A673 (cell line): ENCODE measurements around the gene MBD3L1. TPM values are rescaled to one million over a fixed set of nuclear protein-coding genes. Genes with fewer than 3 reads are reported as not detected.

Experiments
- BruUV-seq: library from RNA; stranded (reverse); fragments of 400-500 nt; replicated peaks from 2 replicates; lab custom pipeline; 2021; lab: Mats Ljungman, UMichigan
- CTCF ChIA-PET: fragments of 300-600 bp; sonication (Branson Sonifier 250); formaldehyde crosslinking; loops from one replicate; lab custom pipeline; 2022; ENCODE audit warnings: antibody characterized with exemption; lab: Charles Lee
- POLR2A ChIA-PET: fragments of 300-600 bp; sonication (Branson Sonifier 250); formaldehyde crosslinking; loops from one replicate; lab custom pipeline; 2022; ENCODE audit warnings: antibody characterized with exemption; ENCODE audit not compliant: low non-redundant PET; lab: Charles Lee
- DNase-seq: peaks from one replicate; pipeline ENCODE4 v3.0.0-alpha.2; 2015; ENCODE audit warnings: low spot score
- H3K27ac ChIP-seq: fragments of 200-600 bp; sonication (generic); 2 replicates; pipeline ENCODE4 v1.5.1; 2016; ENCODE audit warnings: mixed run types, low read depth, mild to moderate bottlenecking, mixed read lengths, antibody characterized with exemption, low read length; ENCODE audit not compliant: poor library complexity, severe bottlenecking
- H3K27me3 ChIP-seq: fragments of 200-600 bp; sonication (generic); replicated peaks from 2 replicates; pipeline ENCODE4 v1.6.1; 2017; ENCODE audit warnings: mixed run types, low read depth, mild to moderate bottlenecking, mixed read lengths, antibody characterized with exemption, low read length; ENCODE audit not compliant: insufficient read depth, poor library complexity
- H3K36me3 ChIP-seq: fragments of 200-600 bp; sonication (generic); 2 replicates; pipeline ENCODE4 v1.6.1; 2016; ENCODE audit warnings: mixed run types, mild to moderate bottlenecking, mixed read lengths, antibody characterized with exemption, low read length; ENCODE audit not compliant: insufficient read depth, poor library complexity, severe bottlenecking
- H3K4me1 ChIP-seq: fragments of 200-600 bp; sonication (generic); 2 replicates; pipeline ENCODE4 v1.6.1; 2017; ENCODE audit warnings: mixed run types, mild to moderate bottlenecking, mixed read lengths, antibody characterized with exemption, low read length; ENCODE audit not compliant: insufficient read depth, poor library complexity, severe bottlenecking
- H3K4me3 ChIP-seq: fragments of 200-600 bp; sonication (generic); 2 replicates; pipeline ENCODE4 v1.5.1; 2016; ENCODE audit warnings: low read depth, mixed run types, mild to moderate bottlenecking, mixed read lengths, low read length; ENCODE audit not compliant: poor library complexity, severe bottlenecking
- H3K9me3 ChIP-seq: fragments of 200-600 bp; sonication (generic); 2 replicates; pipeline ENCODE4 v1.6.1; 2016; ENCODE audit warnings: mixed run types, low read depth, mild to moderate bottlenecking, mixed read lengths, antibody characterized with exemption, low read length; ENCODE audit not compliant: poor library complexity, severe bottlenecking
- CTCF ChIP-seq: fragments of 300-800, 200-600 bp; sonication (generic); conservative IDR thresholded peaks from 2 replicates; pipeline ENCODE4 v1.5.1; 2017; ENCODE audit warnings: low read depth, mild to moderate bottlenecking, antibody characterized with exemption, low read length, moderate library complexity, mixed read lengths
- EZH2 ChIP-seq: fragments of 200-600 bp; sonication (generic); IDR thresholded peaks from 2 replicates; pipeline ENCODE4 v1.6.1; 2017; ENCODE audit warnings: borderline replicate concordance, low read depth, mild to moderate bottlenecking, mixed read lengths, antibody characterized with exemption, low read length; ENCODE audit not compliant: poor library complexity, severe bottlenecking
- intact Hi-C: fragments of 100-400 bp; cut with micrococcal nuclease; formaldehyde crosslinking; loops from one replicate; pipeline ENCODE4 v1.10.0; 2022; ENCODE audit not compliant: unreplicated experiment
- total RNA-seq: library from RNA; stranded (reverse); gene quantifications from 2 replicates; pipeline ENCODE4 v1.2.3, GENCODE V29; 2021

The MBD3L1 gene
- total RNA-seq, 1 experiment from 2014 or later = not detected

- peaks cover 3% of the 10 kb centered on the region for H3K36me3 ChIP-seq
- TF ChIP-seq CTCF (no peak), EZH2 (no peak)
- peaks cover 7% of the 10 kb centered on the region for H3K4me1 ChIP-seq
- intact Hi-C loops = no loop called here
- H3K9me3 ChIP-seq = no peaks in the 10 kb centered on the region
- no peak for DNase-seq
- ChIA-PET POLR2A (no interaction called here), CTCF (no interaction called here)
- no TSS peak for BruUV-seq
- no peak overlapping the region for H3K27ac ChIP-seq
- H3K4me3 ChIP-seq = no peak overlapping the region
- H3K27me3 ChIP-seq = no peaks in the 10 kb centered on the region
Observed at GRCh38 chr19:8835446-8835845, 3.3 kb downstream of the MBD3L1 start.

DNA sequence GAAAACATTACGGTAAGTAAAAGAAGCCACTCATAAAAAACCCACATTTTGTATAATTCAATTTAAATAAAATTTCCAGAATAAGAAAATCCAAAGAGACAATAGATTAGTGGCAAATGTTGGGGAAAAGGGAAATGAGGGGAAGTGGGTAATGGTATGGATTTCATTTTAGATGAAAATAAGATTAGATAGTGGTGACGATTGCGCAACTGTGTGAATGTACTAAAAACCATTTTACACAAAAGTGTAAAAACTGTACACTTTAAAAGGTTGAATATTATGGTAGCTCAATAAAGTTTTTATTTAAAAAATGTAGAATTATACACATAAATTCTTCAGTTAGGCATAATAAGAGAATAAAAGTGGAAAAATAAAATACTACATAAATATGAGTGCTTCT, 3.7 kb downstream of the MBD3L1 start:
- H3K4me3 ChIP-seq = no peak overlapping the region
- no peaks in the 10 kb centered on the region for H3K27me3 ChIP-seq
- TF ChIP-seq CTCF = no peak
- no peak for TF ChIP-seq EZH2
- H3K9me3 ChIP-seq = no peaks in the 10 kb centered on the region
- intact Hi-C loops = no loop called here
- no TSS peak for BruUV-seq
- no peak for DNase-seq
- no peak overlapping the region for H3K27ac ChIP-seq
- no peaks in the 10 kb centered on the region for H3K36me3 ChIP-seq
- ChIA-PET POLR2A (no interaction called here), CTCF (no interaction called here)
- H3K4me1 ChIP-seq = peaks cover 7% of the 10 kb centered on the region

GRCh38 chr19:8840708-8841107, 8.5 kb downstream of the MBD3L1 start:
- no TSS peak for BruUV-seq
- no peak for DNase-seq
- Histone ChIP-seq H3K4me3 (no peak overlapping the region), H3K27me3 (no peaks in the 10 kb centered on the region), H3K9me3 (no peaks in the 10 kb centered on the region), H3K4me1 (no peaks in the 10 kb centered on the region), H3K36me3 (no peaks in the 10 kb centered on the region), H3K27ac (no peak overlapping the region)
- ChIA-PET POLR2A (no interaction called here), CTCF (no interaction called here)
- TF ChIP-seq EZH2 = no peak
- no peak for TF ChIP-seq CTCF
- intact Hi-C loops = no loop called here
